Measurements from ENCODE around the gene C5AR1.

DNA sequence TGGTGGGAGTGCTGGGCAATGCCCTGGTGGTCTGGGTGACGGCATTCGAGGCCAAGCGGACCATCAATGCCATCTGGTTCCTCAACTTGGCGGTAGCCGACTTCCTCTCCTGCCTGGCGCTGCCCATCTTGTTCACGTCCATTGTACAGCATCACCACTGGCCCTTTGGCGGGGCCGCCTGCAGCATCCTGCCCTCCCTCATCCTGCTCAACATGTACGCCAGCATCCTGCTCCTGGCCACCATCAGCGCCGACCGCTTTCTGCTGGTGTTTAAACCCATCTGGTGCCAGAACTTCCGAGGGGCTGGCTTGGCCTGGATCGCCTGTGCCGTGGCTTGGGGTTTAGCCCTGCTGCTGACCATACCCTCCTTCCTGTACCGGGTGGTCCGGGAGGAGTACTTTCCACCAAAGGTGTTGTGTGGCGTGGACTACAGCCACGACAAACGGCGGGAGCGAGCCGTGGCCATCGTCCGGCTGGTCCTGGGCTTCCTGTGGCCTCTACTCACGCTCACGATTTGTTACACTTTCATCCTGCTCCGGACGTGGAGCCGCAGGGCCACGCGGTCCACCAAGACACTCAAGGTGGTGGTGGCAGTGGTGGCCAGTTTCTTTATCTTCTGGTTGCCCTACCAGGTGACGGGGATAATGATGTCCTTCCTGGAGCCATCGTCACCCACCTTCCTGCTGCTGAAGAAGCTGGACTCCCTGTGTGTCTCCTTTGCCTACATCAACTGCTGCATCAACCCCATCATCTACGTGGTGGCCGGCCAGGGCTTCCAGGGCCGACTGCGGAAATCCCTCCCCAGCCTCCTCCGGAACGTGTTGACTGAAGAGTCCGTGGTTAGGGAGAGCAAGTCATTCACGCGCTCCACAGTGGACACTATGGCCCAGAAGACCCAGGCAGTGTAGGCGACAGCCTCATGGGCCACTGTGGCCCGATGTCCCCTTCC is 10.5 kb downstream of the C5AR1 start:
- TF ChIP-seq CTCF (conservative IDR thresholded peaks at IDR 0.05; ENCODE audit: low read length) (no peak), EZH2phosphoT487 (IDR thresholded peaks at IDR 0.05; ENCODE audit: borderline replicate concordance, low read depth, low read length) (no peak)
